Measurements from ENCODE around the gene LAMA1.

LAMA1 gene

DNA sequence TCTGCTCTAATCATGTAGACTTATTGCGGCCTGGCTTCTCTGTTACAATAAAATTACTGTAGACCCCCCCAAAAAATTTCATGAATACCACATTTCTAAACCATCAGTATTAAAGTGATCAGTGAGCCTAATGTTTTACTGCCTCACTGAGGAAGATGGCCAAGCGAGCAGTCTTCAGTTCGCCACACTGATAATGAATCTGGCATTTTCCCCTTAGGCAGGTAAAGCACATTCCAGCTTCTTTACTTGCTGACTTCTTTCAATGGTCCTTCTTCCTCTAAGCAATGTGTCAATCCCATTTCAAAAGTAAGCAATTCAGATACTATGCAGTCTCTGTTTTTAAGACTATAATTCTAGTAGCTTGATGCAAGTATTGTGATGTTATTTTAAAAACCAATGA, 137.6 kb downstream of the LAMA1 start:
- DNase-seq, result no peak

DNA sequence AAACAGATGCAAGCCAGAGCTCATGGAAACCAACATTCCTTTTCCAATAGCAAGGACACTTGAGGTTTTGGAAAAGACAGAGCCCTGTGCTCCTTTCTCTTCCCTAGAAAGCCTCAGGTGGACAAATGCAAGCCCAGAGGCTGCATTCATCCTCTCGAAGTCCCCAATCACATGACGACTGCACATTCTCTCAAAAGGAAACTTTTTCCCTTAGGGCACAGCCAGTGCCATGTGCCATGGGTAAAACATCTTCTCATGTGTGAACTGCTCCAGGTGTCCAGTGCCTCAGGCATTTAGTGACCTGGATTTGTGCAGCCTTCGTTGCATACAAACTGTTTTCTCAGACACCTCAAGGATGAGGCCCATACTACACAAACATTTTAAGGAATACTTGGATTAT, 140.7 kb downstream of the LAMA1 start:
- no peak for DNase-seq

DNA sequence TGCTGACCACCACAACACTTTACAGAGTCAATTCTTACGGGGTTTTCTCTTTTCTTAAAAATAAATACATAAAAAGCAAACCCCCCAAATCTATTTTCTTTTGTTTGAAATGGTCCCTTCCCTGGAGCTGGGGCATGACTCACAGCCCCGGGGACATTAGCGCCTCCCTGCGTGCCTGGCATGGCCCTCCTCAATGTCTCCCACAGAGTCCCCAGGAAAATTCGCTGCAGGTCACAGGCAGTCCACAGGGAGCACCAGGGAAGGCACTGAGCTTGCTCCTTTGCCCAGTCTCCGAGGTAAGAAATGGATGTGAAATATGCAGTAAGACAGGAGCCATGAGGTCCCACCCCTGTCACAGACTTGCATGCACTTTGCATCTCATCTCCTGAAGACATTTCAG, 142.5 kb downstream of the LAMA1 start:
- no peak for DNase-seq

DNA sequence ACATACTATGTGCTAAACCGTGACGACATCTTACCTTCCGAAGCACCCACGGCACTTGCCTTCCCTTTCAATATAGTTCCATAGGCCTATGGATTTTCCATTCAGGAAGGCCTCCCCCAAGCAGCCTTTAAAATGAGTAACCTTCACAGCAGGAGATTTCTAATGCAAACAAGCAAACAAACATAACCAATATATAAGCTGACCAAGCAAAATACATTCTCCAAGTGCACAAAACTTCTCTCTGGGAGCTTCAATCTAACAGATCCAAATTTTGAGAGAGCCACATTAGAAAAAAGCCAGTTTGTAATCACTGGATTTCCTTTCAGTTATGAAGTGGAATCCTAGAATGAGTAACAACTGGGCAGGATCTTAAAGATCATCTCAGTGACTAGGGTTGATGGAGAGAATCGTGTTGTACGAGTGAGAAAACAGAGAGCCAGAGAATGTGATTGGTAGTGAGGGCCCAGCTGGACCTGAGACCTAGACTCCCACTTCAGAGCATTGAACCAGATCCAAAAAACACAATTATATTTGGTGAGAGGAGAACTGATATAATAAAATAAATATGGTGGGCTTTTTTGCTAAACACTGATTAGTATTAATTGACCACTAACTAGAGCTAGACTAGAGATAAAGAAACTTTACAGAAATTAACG, 145.6 kb downstream of the LAMA1 start:
- no peak for DNase-seq

DNA sequence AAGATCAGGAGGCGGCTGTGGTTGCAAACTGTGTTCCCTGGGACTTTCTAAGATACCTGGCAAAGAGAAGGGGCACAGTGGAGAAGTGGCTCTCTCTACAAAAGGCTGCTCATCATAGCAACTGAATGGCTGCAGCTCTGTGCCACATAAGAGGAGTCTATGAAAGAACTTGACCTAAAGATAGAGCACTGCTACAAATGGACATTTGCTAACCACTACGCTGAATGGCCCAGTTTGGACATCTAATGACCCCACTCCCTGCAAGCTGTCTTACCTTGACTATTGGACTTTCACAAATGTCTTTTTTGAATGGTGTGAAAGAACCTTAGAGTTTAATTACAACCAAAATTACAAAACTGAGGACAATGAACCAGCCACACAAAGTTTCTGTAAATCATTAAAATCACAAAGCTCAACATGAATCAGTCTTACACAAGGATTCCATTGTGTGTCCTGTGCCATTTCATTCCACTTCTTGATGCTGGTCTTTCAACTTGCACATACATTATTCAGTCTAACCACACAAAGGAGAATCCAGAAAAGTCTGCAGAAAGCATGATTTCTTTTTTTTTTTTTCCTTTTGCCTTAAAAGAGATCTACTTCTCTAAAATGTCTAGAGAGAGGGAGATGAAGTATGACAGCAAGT, 154.0 kb downstream of the LAMA1 start:
- DNase-seq, result no peak

DNA sequence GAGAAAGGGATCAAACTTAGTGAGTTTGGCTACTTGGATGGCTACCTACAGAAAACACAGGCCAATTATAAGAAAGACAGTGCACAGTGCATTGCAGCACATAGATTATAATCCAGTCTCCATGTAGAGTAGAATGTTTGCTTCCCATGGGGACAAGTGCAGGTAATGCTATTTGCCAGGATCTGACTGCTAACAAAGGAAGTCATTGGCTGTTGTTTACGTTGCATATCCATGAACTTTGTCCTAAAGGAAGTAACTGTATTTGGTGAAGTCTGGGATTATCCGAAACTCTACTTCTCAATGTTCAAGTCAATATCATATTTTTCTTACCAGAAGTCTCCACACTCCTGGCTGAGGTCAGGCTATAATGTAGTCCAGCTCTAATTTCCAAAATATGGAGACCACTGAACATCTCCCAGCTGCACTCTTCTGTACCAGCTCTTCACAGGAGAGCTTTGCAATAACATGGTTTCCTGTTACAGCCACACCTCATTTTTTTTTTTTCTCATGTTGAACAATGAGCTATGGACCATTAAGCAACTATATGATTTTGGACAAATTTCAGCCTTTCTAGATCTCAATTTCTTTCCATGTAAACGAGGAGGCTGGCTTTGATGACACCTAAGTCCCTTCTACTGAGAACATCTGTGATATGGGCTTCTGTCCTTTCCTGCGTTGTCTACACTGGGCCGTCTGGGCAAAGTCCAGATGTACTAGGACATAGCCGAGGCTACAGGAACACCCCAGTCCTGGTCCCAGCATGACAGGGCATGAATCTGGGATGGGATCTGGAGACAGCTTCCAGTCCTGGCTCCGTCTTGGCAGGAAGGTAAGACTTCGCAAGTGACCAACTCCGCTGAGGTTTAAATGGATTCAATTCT, 154.8 kb downstream of the LAMA1 start:
- DNase-seq, result no peak

DNA sequence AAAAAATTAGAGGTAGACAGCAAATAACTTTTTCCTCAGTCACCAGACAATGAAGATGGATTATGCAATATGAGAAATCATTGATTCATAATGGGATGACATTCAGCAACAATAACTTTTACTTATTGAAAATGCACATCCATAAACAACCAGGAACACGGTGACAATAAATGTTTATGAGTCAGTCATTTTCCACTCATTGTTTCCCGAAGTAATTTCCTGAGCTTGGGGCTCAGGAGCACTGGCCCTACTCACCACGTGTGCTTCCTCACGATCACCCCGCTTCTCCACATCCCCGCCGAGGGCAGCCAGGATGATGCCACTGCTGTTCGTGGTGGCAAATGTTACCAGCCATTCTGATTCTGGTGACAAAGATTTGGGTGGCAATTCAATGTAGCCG, 156.3 kb downstream of the LAMA1 start:
- no peak for DNase-seq

DNA sequence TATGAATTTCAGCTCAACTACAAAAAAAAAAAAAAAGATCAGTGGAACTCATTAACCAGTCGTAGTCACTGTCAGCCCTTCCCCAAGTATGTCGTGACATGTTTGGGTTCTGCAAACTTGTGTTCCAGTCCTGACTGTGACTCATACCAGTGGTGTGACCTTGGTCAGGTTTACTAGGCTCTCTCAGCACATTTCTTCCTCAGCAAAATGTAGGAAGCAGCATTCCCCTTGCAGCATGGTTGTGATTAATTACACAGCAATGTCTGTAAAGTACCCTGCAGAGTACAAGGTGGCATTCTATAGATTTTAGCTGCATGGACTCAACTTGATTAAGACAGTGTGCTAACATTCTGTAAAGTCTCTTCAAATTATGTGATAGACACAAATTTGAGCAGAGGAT, 156.9 kb downstream of the LAMA1 start:
- no peak for DNase-seq

DNA sequence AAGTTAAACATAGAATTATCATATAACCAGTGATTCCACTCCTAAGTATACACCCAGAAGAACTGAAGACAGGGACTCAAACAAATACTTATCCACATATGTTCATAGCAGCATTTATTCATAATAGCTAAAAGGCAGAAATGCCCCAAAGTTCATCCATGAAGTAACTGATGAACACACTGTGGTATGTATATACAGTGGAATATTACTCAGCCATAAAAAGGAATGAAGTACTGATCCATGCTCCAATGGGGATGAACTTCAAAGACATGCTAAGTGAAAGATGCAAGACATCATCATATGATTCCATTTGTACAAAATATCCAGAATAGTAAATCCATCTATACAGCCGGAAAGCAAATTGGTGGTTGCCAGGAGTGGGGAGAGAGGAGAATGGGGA, 157.5 kb downstream of the LAMA1 start:
- DNase-seq, result no peak

DNA sequence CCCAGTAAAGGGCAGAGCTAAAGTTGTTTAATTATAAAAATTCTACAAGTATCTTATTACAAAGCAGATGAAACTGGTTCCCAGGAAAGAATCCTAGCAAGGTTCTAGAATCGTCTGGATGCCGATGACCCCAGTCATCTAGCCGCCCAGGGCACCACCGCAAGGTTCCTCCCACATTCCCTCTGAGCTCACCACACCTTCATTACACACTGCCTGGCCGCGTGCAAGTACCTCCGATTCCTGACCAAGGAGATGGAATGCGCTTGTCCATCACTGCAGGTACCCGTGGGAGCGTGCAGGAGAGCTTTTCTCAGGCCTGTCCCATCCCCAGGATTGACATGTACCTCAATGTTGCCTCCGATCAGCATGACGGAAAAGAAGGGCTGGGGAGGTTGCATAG, 158.5 kb downstream of the LAMA1 start:
- no peak for DNase-seq

DNA sequence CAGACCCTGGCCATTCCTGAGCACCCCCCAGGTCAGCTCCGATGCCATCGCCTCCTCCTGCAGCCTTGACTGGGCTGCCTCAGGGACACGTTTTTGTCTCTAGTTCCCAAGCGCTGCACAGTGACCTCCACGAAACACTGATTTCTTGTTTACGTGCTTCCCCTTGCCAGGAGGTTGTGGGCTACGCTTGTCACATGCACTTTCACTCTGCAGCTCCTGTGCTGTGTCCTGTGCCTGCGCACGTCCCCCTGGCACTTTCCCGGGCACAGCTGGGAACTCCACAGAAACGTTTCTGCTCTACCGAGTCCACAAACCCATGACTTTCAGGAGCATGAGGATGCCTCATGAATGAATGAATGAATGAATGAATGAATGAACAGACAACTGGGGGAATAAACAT, 160.6 kb downstream of the LAMA1 start:
- no peak for DNase-seq

DNA sequence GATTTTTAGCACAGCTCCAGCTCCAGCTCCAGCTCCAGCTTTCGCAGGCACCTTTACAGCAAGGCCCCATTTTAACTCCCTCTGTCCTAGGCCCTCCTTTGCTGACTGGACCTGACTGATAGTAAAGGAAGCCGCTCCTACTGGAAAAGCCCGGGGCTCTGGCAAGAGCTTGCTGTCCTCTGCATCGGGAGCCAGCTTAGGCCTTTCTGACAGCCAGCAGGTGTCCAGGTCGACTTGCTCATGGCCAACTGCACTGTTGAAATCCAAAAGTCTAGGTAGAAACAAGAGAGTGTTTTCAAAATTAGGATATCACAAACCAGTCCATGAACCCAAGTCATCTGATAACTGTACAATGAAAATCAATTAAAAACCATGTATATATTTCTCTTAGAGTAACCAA, 161.1 kb downstream of the LAMA1 start:
- DNase-seq, result no peak

DNA sequence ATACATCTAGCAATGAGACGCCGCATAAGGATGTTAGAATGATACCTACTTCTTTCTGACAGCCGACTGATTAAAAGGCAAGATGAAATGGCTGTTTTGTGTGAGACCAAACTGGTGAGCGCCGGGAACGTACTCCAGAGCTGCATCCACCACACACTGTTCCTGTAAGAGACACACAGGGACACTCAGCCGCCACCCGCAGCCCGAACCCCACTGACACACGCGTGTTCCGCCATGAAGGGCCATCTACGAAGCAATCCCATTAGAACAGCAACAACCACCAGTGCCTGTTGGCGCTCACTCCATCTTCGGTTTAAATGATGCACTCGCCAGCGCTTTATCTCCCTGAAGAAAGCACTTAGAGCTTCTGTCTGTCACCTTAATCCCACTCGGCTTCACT, 162.3 kb downstream of the LAMA1 start:
- DNase-seq, result no peak

DNA sequence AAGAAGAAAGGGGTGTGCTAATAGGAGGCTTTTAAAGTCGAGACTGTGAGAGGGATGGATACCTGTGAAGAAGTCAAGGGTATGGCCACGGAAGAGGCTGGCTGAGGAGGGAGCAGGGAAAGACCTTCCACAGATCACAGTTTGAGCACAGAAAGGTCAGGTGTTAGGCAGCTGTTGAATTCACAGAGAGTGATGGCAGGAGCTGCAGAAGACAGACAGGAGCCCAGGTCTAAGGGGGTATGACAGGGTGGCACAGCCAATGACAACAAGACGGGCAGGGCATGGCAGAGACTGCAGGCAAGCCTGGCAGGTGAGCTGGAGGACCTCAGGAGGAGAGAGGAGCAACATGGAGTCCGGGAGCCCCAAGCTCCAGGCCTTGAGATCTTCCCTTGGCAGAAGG, 163.1 kb downstream of the LAMA1 start:
- DNase-seq, result no peak

DNA sequence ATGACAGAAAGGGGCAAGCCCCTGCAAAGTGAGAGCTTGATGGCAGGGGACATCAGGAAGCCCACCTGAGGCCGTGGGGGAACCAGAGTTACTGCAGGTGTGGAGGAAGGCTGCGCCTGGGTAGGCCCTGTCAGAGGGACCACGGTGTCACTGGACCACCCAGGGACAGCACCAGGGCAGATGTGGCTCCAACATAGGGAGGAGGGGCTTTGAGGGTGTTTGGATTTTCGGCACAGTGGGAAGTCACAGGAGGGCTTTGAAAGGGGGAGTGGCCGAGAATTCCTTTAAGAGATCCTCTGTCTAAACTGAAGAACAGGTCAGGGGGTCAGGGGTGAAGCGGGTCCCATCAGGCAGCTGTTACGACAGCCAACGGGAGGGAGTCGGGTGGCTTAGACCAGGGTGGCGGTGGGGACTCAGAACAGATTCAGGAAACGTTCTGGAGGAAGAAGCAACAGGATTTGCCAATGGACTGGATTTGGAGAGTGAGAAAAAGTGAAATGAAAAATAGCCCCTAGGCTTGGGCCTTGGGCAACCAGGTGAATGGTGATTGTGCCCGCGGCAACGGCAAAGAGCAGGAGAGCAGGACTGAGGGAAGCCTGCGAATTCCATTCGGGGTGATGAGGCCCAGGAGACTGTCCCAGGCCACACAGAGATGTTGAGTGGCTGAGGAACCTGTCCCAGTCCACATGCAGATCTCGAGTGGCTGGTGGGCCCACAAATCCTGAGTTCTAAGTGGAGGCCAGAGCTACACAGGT, 166.1 kb downstream of the LAMA1 start:
- DNase-seq, result no peak

DNA sequence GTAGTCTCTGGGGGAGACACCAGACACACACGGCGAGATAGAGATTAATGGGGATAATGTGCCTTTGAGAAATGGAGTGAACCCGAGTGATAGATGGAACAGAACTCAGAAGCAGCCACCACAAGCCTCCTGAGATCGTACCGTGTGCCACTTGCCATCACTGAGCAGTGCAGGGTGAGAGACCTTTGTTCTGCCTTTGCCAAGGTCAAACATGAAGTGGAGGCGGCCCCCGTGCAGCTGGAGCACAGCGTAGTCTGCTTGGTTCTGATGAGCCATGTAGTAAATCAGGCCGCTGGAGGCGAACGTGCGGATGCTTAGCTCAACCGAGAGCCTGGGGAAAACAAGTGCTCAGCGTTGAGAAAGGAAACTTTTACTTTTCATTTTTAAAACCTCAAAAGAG, 167.0 kb downstream of the LAMA1 start:
- DNase-seq, result no peak

DNA sequence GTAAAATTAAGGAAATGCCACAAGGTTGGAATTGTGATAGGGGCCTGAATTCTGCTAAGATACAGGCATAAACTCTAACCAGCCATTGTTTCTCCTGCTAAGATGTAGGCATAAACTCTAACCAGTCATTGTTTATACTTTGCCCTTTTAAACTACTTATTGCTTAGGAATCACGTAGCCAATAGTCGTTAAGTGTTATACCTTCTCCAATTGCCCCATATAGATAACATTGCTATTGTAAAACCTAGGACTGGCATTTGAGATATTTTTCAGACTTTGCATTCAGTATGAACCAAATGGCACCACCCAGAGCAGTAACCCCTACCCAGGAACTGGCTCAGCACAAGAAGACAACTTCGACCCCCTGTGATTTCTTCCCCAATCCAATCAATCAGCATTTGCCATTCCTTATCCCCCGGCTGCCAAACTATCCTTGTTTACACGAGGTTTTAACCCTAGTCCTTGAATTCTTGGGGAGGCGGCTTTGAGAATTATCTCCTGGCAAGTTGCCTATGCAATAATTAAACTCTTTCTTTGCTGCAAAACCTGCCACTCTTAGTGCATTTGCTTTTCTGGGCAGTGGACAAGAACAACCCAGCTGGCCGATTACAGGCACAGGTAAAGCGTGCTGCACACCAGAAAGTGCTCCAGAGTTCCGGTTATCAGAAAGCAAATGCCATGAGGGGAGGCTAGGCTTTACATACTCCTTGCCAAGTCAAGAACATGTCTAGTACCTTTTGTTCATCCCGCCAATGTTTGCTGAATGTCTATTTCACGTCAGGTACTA, 167.6 kb downstream of the LAMA1 start:
- DNase-seq, result no peak

DNA sequence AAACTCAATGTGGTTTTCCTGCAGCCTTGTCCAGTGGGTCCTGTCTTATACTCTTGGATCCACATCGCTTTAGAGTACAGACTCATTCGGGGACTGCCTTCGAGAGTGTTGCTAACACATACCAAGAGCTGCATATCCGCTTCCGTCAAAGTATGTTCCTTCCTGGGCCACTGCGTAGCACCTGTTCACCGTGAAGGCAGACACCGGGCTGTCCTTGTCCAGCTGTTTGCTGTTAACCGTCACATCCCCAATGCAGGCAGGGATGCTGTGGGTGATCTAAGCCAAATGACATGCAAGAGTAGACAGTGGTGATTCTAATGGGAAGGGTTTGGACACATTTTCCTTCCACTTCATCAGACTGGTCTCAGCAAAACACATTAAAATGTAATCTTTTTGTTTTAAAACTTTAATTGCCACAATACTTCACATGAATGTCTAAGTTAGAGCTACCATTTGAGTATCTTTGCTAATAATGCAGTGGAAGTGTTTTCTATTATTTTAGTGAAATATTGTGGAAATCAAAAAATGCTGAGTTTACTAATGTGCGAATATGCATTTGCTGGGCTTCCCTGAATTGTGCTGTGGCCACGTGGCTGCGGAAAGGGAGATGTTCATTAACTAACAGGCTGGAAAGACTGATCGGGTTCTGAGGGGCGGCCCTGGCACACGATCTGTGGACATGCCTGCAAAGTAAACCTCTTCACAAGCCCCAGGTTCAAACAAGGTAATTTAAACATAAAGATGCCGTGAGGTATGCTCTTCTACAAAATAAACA, 169.1 kb downstream of the LAMA1 start:
- DNase-seq, result no peak

DNA sequence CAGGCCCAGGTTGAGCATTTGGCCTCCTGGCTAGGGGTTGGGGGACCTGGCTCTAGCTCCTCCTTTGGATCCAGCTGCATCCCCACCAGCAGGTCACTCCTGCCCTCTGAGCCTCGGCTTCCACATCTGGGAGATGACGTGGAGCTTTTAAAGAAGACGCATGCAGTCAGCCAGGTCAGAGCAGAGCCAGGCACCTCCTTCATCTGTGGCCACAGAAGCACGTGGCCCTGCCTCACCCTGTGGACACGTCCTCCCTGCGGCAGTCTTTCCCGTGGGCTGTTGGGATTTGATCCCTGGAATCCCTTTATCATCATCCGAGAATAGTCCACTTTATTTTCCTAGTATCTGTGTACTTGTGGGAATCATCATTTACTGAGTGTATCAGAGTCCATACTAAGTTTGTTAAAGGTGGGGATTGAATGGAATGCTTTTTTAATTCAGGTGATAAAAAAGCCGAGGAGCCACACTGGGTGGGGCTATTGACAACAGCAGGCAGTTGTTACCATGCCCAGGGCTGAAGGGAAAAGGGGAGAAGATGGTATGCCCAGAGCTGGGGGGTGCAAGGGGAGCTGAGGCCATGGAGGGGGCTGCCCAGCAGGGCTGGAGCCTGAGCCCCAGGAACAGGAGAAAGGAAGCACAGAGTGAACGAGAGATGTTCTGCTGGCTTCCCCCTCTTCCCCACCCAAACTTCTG, 170.1 kb downstream of the LAMA1 start:
- no peak for DNase-seq

DNA sequence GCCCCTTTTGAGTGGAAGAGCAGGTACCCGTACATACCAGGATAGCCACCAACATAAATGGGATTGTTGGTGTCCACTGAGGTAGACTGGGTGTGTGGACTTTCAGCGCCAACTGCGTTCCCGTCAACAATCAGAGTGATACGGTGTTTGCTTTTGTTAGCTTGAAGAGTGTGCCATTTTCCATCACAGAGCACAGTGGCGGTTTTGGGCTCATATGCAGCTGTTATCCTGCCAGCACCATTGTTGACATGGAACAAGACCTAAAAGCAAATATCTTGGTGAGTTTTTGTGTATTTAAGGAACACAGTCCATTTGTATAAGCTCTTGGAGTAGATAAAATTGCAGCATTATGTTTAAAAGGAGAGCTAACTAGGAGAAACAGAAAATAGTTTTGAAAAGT, 174.5 kb downstream of the LAMA1 start:
- DNase-seq, result no peak

DNA sequence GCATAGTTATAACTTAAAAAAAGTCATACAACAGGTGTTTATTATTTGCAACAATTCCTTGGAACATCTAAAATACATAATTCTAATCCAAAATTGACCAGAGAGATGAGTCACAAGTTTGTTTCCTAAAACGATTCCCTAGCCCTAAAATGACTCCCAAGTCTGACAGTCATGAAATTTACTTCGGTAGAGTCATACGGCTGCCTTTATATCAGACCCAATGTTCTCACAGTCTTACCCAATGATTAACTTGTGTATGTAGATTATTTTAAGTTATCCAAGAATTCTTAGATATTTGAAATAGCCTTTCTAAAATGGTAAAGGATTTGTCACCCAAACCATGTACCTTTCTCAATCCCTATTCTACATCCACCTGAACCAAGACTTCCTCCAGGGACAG, 174.9 kb downstream of the LAMA1 start:
- no peak for DNase-seq
